IPS-NIHi7 (cell line): ENCODE results near the gene DISC1.
"Not testable (repeated sequence)": the region's sequence is repeated elsewhere in the genome, so short reads cannot be mapped to it uniquely, and the experiment has no call there.

Experiments used
- DNase-seq: peaks from one replicate; pipeline ENCODE4 v3.0.0; 2012; ENCODE audit warnings: mixed read lengths; ENCODE audit errors: extremely low spot score

DISC1 gene

DNA sequence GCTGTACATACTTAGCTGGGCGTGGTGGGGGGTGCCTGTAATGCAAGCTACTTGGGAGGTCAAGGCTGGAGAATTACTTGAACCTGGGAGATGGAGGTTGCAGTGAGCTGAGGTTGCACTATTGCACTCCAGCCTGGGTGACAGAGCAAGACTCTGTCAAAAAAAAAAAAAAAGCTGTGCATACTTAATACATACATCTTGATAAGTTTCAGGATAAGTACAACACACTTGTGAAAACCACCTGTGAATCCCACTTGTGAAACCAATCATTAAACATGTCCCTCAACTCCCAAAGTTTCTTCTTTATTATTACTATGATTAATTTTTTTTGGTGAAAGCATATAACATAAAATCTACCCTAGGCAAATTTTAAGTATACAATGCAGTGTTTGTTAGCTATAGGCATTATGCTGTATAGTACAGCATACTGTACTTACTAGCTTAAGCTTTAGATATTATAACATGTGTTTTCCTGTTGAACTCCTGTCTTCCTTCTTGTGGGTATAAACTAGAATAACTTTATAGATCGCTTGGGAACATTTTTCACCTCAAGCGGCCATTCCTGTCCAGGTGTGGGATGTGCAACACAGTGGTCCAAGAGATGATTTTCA, 41.4 kb downstream of the DISC1 start:
- DNase-seq, result no peak

DNA sequence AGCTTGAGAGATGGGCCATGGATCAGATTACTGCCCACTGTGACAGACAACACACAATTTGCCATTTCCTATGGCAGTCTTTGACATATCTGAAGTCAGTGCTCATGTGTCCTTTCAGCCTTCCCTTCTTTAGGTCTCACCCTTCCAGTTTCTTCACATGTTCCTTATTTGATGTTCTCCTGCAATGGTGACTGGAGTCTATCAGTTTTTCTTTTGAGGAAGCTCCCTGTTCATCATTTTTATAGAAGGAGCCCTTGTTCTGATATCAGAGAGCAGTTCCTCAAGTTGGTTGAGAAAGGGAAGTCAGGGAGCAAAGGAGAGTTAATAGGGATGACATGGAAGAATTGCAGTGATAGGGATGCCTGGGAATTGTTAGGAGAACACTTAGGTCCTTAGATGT, 42.2 kb downstream of the DISC1 start:
- no peak for DNase-seq

DNA sequence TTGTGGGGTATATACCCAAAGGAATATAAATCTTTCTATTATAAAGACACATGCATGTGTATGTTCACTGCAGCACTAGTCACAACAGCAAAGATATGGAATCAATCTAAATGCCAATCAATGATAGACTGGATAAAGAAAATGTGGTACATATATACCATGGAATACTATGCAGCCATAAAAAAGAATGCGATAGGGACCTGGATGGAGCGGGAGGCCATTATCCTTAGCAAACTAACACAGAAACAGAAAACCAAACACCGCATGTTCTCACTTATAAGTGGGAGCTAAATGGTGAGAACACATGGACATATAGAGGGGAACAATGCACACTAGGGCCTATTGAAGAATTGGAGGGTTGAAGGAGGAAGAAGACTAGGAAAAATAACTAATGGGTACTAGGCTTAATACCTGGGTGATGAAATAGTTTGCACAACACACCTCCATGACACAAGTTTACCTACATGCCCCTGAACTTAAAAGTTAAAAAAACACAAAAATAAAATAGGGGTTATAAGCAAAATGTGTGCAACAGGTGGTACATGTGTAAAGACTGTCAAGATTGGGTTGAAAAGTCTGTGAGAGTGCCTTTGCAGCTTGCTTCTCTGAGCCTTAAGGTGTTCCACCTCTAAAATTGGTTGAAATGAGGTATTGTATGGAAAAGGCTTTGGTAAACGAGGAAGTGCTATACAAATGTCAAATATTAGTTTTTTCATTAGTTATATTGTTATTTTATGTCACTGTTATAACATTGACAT, 43.5 kb downstream of the DISC1 start:
- not testable (repeated sequence) for DNase-seq

DNA sequence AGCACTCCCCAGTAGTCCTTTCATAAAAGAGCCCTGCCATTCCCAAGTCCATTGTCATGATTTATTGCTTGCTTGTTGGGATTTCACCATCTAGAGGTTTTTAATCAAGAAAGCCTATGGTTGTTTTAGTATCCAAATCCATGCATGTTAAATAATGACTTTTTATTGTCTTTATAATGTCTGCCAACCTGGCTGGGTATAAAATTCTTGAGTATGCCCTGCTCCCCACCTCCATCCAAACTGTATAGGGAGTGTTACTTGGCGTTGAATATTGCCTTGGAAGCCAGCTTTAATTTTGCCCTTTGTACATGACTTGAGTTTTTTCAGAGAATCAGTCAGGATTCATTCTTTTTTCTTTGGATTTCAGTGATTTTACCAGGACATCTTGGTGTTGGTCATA, 44.2 kb downstream of the DISC1 start:
- no peak for DNase-seq

DNA sequence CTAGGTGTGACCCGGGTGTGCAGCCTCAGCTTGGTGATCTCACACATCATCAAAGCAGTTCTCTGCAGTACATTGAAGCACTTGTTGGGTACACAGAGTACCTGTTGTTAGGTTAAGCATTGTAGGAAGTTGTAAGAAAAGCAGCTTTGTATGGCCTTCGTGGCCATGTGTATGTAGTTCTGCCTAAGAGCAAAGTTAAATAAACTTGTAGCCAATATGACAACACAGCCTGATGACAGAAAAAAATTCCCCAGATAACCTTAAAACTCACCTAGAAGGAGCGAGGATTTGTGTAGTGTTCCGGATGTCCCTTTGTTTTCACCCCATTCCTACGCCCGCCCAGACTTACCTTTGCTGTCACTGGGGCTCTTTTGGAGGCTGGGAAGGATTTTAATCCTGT, 48.0 kb downstream of the DISC1 start:
- DNase-seq, result no peak

DNA sequence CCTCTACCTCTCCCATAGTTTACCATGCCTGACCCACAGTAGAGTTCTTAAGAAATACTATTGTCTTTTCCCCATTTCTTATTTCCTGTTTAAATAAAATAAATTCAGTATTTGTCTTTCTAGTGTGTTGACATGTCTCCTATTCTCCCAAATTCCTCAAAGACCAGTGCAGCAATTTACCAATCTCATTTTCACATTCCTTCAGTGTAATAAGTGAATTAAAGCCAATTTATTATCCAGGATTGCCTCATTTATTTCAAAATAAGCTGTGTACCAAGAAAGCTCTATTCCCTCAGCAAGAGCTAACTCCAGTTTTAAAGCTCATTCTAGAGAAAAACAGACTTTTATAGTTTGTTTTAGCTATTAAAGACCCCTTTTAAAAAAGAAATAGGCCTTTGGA, 49.9 kb downstream of the DISC1 start:
- DNase-seq, result no peak

DNA sequence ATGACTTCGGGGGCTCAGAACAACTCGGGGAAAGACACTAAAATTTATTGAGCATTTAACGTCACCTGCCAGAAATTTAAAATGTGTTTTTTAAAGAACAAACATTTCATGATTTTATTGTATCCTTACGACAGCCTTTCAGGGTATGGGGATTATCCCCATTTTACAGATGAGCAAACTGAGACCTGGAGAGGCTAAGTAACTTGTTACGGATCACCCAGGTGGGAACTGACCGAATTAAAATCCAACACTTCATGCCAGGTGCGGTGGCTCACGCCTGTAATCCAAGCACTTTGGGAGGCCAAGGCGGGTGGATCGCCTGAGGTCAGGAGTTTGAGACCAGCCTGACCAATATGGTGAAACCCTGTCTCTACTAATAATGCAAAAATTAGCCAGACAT, 50.9 kb downstream of the DISC1 start:
- no peak for DNase-seq

DNA sequence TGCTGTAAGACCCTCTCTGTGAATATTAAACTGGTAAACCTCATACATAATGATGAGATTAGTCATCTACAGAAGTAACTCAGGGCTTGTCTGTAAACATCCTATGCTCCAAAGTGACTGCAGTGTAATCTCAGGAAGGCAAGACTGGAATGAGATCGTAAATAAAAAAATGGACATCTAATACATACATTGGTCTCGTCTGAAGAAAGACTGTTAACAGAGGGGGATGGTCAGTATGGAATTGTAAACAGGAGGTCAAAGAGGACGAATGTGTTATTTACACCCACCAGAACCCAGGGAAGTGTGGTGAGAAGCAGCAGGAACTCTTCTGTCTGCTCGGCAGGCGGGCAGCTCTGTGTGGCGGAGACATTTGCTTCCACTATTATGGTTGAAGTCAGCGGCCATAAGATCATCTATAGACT, 51.4 kb downstream of the DISC1 start:
- DNase-seq, result no peak

DNA sequence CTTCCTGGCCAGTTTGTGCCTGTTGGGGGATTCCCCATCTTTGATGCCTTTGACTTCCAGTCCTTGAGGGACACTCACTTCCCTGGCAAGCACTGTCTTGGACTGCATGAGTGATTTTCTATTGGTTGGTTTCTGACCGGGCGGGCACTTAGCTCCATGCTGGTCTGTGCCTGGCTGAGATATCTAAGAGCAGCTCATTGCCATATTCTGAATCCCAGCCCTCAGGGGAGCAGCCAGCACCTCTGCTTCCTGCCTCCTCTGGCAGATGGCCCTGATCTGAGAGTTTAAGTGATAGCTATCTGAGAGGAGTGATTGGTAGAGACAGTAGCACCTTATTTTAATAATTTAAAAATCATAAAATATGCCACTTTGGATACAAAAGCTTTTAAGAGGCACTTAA, 52.5 kb downstream of the DISC1 start:
- no peak for DNase-seq

DNA sequence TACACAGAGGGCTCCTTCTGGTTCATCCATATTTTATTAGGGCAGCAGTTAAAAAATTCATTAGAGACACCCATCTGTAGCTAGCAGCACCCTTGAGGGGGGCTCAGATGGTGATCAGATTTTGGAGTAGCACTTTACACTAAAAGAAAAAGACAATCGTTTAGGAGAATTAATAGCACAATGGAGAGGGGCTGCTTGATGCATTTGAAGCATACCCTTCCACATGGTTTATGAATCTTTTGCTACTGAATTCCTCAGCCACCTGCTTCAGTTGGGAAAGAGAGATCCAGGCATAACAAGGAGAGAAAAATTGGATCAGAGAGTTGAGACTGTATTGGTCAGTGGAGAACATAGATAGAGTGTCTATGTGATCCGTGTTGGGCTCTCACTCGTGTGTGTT, 54.4 kb downstream of the DISC1 start:
- DNase-seq, result no peak

DNA sequence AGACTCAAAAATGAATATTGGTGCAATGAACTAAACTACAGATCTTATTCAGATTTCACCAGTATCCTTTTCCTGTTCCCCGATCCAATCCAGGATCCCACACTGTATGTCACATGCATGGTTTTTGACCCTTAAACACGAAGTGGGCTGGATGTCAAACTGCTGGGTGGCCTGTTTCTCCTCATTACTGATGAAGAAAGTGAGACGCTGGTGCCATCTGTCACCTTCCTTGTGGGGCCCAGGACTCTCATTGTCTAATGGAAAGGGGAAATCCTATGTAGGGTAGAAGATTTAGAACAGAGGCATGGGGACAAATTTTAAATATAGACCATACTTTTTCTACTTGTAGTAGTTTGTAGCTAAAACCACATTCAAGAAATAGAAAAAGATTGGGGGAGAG, 56.2 kb downstream of the DISC1 start:
- DNase-seq, result no peak

DNA sequence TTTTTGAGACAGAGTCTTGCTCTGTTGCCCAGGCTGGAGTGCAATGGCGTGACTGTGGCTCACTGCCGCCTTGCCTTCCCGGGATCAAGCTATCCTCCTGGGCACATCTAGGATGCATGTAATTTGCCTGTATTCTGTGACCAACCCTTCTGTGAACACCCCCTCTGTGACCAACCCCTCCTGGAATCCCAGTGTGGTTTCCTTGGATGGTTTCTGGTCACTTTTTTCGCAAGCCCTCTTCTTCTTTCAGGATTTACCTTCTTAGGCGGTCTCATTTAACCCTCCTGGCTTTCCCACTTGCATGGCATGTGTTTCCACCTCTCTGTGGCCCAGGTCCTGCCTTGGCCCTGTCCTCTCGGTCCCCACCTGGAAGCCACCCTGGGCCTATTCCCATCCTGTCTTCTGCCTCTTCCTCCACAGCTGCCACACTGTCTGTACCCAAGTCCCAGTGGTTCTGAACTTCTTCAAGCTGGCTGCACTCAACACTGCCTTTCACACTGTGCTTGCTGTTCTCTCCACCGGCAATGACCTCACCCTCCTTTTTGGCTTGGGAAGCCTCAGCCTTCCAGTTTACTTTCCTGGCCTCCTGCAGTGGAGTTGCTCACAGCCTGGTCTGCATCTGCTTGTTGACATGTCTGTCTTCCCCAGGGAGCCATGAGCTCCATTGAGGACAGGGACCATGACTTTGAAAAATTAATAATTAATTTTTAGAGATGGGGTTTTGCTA, 57.0 kb downstream of the DISC1 start:
- DNase-seq, result no peak

DNA sequence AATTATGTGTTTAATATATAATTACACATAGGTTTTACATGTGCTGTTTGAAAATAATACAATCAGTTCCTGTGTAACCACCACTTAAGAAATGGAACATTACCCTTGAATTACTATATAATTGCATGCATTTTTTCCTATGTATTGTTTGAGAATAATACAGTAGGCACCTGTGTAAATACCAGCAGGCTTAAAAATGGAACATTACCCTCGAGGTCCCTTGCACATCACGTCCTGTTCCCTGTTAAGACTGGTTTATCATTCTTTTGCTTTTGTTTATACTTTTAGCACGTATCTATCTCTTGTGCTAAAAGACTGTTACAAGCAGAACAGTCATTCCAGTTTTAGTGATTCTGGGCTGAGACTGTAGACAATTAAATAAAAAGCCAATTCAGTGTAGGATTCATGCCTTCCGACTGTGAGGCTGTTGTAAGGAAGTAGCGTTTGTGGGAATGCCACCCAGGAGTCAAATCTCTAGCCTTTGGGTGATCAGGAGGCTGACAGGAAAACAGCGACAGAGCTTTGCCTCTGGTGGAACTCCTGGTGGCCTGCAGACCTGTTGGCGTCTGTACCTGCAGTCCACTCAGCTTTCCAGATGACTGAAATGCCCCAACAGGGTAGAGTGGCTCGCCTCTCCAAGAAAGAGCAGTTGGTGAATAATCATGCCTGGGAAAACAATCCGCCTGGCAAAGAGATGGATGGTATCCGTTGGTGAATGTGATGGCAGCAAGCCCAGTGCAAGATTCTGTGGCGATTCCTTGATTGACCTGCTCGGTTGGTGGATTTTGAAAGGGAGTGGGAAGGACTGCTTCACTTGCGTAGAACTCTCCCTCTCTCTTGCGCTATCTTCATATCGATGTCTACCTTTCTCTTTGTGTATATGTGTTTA, 58.0 kb downstream of the DISC1 start:
- no peak for DNase-seq

DNA sequence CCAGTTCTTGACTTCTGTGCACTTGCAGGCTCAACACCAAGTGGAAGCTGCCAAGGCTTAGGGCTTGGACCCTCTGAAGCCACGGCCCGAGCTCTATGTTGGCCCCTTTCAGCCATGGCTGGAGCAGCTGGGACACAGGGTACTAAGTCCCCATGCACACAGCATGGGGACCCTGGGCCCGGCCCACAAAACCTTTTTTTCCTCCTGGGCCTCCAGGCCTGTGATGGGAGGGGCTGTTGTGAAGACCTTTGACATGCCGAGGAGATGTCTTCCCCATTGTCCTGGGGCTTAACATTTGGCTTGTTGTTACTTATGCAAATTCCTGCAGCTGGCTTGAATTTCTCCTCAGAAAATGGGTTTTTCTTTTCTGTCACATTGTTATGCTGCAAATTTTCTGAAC, 59.8 kb downstream of the DISC1 start:
- DNase-seq, result no peak

DNA sequence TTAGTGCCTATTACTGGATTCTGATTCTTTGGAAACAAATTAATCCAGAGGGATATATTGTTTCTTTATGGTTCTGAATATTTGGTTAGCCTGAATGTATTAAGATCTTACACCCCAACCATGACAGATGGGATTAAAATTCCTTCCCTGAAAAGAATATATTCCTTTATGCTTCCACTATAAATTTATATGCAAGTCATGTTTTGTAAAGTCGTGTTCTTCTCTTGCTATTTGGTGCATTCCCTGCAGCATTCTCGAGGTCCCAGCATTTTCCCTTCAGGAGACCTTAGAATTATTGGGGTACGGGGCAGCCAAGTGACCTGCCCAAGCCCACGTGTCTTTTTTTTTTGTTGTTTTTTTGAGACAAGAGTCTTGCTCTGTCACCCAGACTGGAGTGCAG, 62.4 kb downstream of the DISC1 start:
- DNase-seq, result no peak

DNA sequence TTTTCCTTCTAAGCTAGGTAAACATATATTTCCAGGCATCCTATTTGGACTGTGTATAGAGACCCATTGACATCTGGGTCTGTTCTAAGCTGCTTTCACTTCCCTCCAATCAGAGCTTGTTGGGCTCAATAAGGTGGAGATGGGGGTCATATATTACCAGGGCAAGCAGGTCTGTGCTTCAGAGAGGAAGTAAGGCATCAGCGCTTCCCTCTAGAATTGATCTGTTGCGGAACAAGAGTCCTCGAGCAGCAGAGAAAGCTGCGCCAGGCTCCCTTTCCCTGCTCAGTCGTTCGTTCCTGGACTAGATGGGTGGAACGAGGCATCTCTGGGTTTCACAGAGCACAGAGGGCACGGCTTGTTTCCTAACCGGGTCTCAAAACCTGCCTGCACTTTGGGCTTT, 63.5 kb downstream of the DISC1 start:
- no peak for DNase-seq

DNA sequence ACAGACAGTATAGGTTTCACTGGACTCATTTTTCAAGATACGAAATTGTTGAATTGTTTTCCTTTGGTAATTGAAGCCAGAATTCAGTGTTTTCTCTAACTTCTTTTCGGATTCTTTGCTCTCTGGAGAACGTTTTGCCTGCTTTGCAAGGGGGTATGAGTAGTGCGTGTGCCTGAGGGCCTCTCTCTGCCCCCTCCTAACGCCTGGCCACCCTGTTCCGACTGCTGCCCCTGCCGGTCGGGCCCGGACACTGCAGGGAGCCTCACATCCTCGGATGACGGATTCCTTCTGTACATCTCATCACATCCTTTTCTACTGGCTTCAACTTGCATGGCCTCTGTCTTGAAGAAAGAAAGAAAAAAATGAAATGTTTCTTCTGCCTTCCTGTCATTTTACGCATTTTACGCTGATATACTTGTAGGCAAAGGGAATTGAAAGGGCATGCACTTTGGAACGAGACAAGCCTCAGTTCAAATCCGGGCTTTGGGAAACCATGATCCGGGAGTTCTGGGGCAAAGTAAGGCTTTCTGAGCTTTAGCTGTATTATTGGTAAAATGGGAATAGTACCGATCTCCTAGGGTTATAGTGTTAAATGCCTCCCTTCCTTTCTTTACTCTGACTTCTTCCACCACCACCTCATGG, 65.1 kb downstream of the DISC1 start:
- peak; percentile 90 for DNase-seq

DNA sequence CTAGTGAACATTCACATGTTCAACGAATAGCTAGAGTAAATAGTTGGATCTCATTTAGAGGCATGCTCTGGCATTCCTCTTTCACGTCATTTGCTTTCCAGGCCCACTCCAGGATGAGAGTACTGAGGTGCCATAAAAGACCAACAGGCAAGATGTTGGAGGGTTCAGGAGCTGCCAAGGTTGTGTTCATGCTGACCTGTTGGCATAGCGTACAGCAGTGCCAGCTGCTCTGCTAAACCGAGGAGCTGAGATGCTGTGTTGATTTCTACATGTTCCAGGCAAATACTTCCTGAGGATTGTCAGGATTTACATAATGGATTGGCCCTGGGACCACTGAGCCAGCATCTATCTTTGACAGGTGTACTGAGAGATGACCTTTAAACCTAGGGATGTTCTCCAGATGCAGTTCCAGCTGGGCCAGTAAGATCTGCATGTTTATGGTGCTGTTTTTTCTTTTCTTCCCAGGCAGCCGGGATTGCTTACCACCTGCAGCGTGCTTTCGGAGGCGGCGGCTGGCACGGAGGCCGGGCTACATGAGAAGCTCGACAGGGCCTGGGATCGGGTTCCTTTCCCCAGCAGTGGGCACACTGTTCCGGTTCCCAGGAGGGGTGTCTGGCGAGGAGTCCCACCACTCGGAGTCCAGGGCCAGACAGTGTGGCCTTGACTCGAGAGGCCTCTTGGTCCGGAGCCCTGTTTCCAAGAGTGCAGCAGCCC, 66.9 kb downstream of the DISC1 start:
- no peak for DNase-seq

DNA sequence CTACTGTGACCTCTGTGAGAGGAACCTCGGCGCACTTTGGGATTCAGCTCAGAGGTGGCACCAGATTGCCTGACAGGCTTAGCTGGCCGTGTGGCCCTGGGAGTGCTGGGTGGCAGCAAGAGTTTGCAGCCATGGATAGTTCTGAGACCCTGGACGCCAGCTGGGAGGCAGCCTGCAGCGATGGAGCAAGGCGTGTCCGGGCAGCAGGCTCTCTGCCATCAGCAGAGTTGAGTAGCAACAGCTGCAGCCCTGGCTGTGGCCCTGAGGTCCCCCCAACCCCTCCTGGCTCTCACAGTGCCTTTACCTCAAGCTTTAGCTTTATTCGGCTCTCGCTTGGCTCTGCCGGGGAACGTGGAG, 67.5 kb downstream of the DISC1 start:
- no peak for DNase-seq

DNA sequence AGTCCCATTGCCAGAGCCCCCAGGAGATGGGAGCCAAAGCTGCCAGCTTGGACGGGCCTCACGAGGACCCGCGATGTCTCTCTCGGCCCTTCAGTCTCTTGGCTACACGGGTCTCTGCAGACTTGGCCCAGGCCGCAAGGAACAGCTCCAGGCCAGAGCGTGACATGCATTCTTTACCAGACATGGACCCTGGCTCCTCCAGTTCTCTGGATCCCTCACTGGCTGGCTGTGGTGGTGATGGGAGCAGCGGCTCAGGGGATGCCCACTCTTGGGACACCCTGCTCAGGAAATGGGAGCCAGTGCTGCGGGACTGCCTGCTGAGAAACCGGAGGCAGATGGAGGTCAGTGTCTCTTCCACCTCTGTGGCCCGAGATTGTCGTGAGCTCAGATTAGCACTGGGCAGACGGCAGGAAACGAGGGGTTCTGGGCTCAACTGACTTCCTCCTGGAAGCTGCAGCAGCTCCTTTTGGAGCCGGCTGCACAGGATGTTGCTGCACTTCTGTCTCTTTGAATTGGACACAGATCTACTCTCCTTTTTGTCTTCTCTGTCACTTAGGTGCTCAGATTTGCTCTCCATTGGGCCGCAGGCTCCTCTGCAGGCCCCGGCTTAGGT, 68.0 kb downstream of the DISC1 start:
- DNase-seq, result no peak
